Neuronal stem cell (in vitro differentiated cells): ENCODE measurements around the gene TARDBP.
"Not testable (repeated sequence)": the region's sequence is repeated elsewhere in the genome, so short reads cannot be mapped to it uniquely, and the experiment has no call there.

Experiments
- DNase-seq: peaks from one replicate; pipeline ENCODE4 v3.0.0-alpha.2; 2013; ENCODE audit warnings: low spot score
- H2AFZ ChIP-seq: one replicate; pipeline ENCODE4 v1.6.1; 2013; ENCODE audit warnings: mild to moderate bottlenecking, low read length, inconsistent platforms
- H2AK5ac ChIP-seq: 2 replicates; pipeline ENCODE4 v1.6.1; 2013; ENCODE audit warnings: low read depth, mild to moderate bottlenecking, inconsistent platforms, low read length, moderate library complexity, mixed read lengths
- H2BK120ac ChIP-seq: 2 replicates; pipeline ENCODE4 v1.6.1; 2013; ENCODE audit warnings: low read depth, mild to moderate bottlenecking, inconsistent platforms, low read length, moderate library complexity, mixed read lengths
- H2BK12ac ChIP-seq: one replicate; pipeline ENCODE4 v1.6.1; 2013; ENCODE audit warnings: low read length, inconsistent platforms
- H2BK15ac ChIP-seq: 2 replicates; pipeline ENCODE4 v1.6.1; 2013; ENCODE audit warnings: mild to moderate bottlenecking, low read length, inconsistent platforms, mixed read lengths
- H2BK5ac ChIP-seq: one replicate; pipeline ENCODE4 v1.6.1; 2013; ENCODE audit warnings: inconsistent platforms, mild to moderate bottlenecking, low read length, moderate library complexity
- H3K14ac ChIP-seq: one replicate; pipeline ENCODE4 v1.6.1; 2013; ENCODE audit warnings: low read length, inconsistent platforms
- H3K18ac ChIP-seq: 2 replicates; pipeline ENCODE4 v1.6.1; 2013; ENCODE audit warnings: low read length, inconsistent platforms
- H3K23ac ChIP-seq: 2 replicates; pipeline ENCODE4 v1.6.1; 2013; ENCODE audit warnings: low read depth, mild to moderate bottlenecking, mixed read lengths, low read length, inconsistent platforms; ENCODE audit not compliant: poor library complexity
- H3K27ac ChIP-seq: replicated peaks from 3 replicates; pipeline ENCODE4 v1.5.1; 2013; ENCODE audit warnings: low read length, inconsistent platforms
- H3K27me3 ChIP-seq, 3 experiments: 2 replicates each; pipeline ENCODE4 v1.6.1; 2013; ENCODE audit warnings: low read length in 3 of 3, mild to moderate bottlenecking in 2 of 3, inconsistent platforms in 1 of 3, low read depth in 1 of 3, mixed read lengths in 1 of 3, moderate library complexity in 1 of 3; ENCODE audit not compliant: control insufficient read depth in 3 of 3, insufficient read depth in 3 of 3
- H3K36me3 ChIP-seq, 2 donors: replicated peaks in 1 of 2; 2 replicates each; pipeline ENCODE4 v1.6.1; 2013; ENCODE audit warnings: low read length in 2 of 2; ENCODE audit not compliant: control insufficient read depth in 2 of 2, insufficient read depth in 2 of 2
- H3K4ac ChIP-seq: 2 replicates; pipeline ENCODE4 v1.6.1; 2013; ENCODE audit warnings: inconsistent platforms, mild to moderate bottlenecking, low read length, moderate library complexity
- H3K4me1 ChIP-seq, 2 donors: 1 replicate in 1 of 2; 2 replicates in 1 of 2; pipeline ENCODE4 v1.6.1; 2013; ENCODE audit warnings: low read length in 2 of 2, low read depth in 1 of 2; ENCODE audit not compliant: control insufficient read depth in 2 of 2, insufficient read depth in 1 of 2
- H3K4me2 ChIP-seq: one replicate; pipeline ENCODE4 v1.6.1; 2013; ENCODE audit warnings: mild to moderate bottlenecking, low read length, inconsistent platforms; ENCODE audit not compliant: insufficient read depth, poor library complexity, severe bottlenecking
- H3K4me3 ChIP-seq, 2 donors: 2 replicates each; pipeline ENCODE4 v1.5.1; 2013; ENCODE audit warnings: low read length in 2 of 2, mild to moderate bottlenecking in 2 of 2, inconsistent platforms in 1 of 2, moderate library complexity in 1 of 2
- H3K79me1 ChIP-seq: one replicate; pipeline ENCODE4 v1.6.1; 2013; ENCODE audit warnings: low read depth, mild to moderate bottlenecking, inconsistent platforms, low read length, moderate library complexity
- H3K9ac ChIP-seq: one replicate; pipeline ENCODE4 v1.6.1; 2013; ENCODE audit warnings: mild to moderate bottlenecking, low read depth, low read length, inconsistent platforms; ENCODE audit not compliant: poor library complexity
- H3K9me3 ChIP-seq, 2 donors: replicated peaks in 1 of 2; 2 replicates each; pipeline versions ENCODE3 to v1.6.1; 2013; ENCODE audit warnings: low read length in 2 of 2, mild to moderate bottlenecking in 2 of 2, inconsistent platforms in 1 of 2, low read depth in 1 of 2, mixed read lengths in 1 of 2, moderate library complexity in 1 of 2; ENCODE audit not compliant: control insufficient read depth in 2 of 2, insufficient read depth in 1 of 2
- H4K8ac ChIP-seq: one replicate; pipeline ENCODE4 v1.6.1; 2013; ENCODE audit warnings: low read depth, mild to moderate bottlenecking, inconsistent platforms, low read length, moderate library complexity
- H4K91ac ChIP-seq: one replicate; pipeline ENCODE4 v1.6.1; 2013; ENCODE audit warnings: low read length, low read depth, mild to moderate bottlenecking, inconsistent platforms; ENCODE audit not compliant: poor library complexity
- WGBS, 2 donors: extraction: QIAGEN DNeasy Blood & Tissue Kit; methylation state at CpG; one replicate each; pipeline ENCODE4 v1.1.7; 2013; ENCODE audit warnings: missing lambda C conversion rate in 2 of 2, mixed read lengths in 1 of 2; ENCODE audit not compliant: insufficient read length in 2 of 2, insufficient replicate concordance in 1 of 2; ENCODE audit errors: extremely low coverage in 2 of 2; 5-methylcytosine and 5-hydroxymethylcytosine counted together

The TARDBP gene

DNA sequence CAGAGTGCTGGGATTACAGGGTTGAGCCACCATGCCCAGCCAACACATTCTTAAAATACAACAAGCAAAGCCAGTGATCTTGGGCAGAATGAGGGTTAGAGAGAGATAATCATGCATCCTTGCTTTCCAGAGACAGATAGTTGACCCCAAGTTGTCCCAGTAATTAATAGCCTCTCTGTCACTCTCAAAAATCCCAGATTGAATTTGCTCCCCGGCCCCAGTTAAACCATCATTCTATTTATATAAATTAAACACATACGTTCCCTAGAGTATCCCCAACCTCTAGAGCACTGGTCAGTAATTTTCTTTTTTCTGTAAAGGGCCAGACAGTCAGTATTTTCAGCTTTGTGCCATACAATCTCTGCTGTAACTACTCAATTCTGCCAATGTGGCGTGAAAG, 16.4 kb upstream of the TARDBP start:
- Histone ChIP-seq H3K9me3 (peaks cover 0 to 2% of the 10 kb centered on the region in 2 donors), H2AK5ac (no peak overlapping the region), H3K27ac (no peak overlapping the region), H3K4ac (no peak overlapping the region), H3K18ac (no peak overlapping the region), H3K36me3 (no peaks in the 10 kb centered on the region), H2BK120ac (no peak overlapping the region), H3K4me2 (no peak overlapping the region), H3K14ac (no peak overlapping the region), H4K91ac (no peak overlapping the region), H3K4me1 (no peaks in the 10 kb centered on the region), H2AFZ (no peak overlapping the region), H3K4me3 (no peak overlapping the region), H3K9ac (no peak overlapping the region), H2BK15ac (no peak overlapping the region), H3K23ac (no peak overlapping the region), H2BK12ac (no peak overlapping the region), H3K27me3 (peaks cover 0 to 6% (median 0%) of the 10 kb centered on the region in 3 experiments), H4K8ac (no peak overlapping the region), H2BK5ac (no peak overlapping the region), H3K79me1 (no peaks in the 10 kb centered on the region)
- no peak for DNase-seq
- no CpG with 5 or more reads among the region's 3 CpGs for WGBS, 2 donors

DNA sequence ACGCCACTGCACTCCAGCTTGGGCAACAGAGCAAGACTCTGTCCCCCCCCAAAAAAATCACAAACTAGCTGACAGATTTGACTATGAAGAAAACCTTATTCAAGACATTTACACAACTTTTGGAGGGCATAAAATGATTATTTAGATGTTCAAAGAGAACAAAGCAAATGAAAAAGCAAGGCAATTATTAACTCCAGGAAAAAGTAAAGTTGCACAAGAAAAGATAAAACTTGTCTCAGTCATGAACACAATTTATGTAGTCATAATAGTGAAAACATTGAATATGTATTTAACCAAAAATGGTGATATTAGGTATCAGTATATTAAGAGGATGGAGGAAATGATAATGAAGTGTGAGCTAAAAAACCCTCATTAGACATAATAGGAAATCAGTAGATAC, 11.9 kb upstream of the TARDBP start:
- Histone ChIP-seq H2BK12ac (no peak overlapping the region), H3K9me3 (peaks cover 0 to 2% of the 10 kb centered on the region in 2 donors), H3K27ac (no peak overlapping the region), H2BK15ac (no peak overlapping the region), H4K8ac (no peak overlapping the region), H3K14ac (no peak overlapping the region), H2AFZ (no peak overlapping the region), H2AK5ac (no peak overlapping the region), H3K27me3 (no peaks in the 10 kb centered on the region), H2BK5ac (no peak overlapping the region), H4K91ac (no peak overlapping the region), H2BK120ac (no peak overlapping the region), H3K4ac (no peak overlapping the region), H3K18ac (no peak overlapping the region), H3K23ac (no peak overlapping the region), H3K79me1 (no peaks in the 10 kb centered on the region), H3K4me1 (no peaks in the 10 kb centered on the region), H3K36me3 (no peaks in the 10 kb centered on the region), H3K4me2 (no peak overlapping the region), H3K9ac (no peak overlapping the region), H3K4me3 (no peak overlapping the region)
- no CpG with 5 or more reads among the region's 1 CpG for WGBS, 2 donors
- no peak for DNase-seq

DNA sequence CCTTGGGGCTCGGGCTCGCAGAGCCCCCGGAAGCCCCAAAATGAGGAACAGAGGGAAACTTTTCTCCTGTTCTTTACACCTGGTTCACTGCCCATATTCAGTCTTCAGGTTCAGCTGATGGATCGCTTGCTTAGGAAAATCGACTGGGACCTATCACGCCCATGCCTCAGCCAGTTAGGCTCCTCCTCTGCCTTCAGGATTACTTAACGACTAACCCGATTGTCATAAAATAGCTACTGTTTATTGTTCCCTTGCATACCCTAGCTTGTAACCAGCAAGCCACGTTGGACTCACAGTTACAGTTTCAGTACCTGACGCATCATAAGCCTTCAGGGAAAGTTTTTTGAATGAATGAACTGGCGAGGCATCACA, 692 bp downstream of the TARDBP start:
- H3K14ac ChIP-seq = no peak overlapping the region
- H4K91ac ChIP-seq = no peak overlapping the region
- no peak overlapping the region for H2BK15ac ChIP-seq
- H2AK5ac ChIP-seq = peak overlapping the region; percentile 91
- H3K9ac ChIP-seq = peak overlapping the region; percentile 78
- H4K8ac ChIP-seq = no peak overlapping the region
- peaks cover 7% of the 10 kb centered on the region for H3K79me1 ChIP-seq
- H3K4ac ChIP-seq = no peak overlapping the region
- peaks cover 6 to 12% of the 10 kb centered on the region in 2 donors for H3K4me1 ChIP-seq
- no peak overlapping the region for H2BK120ac ChIP-seq
- no peaks in the 10 kb centered on the region for H3K27me3 ChIP-seq
- DNase-seq = no peak
- no peak overlapping the region for H3K18ac ChIP-seq
- peak overlapping the region; percentile 95 to 96 for H3K4me3 ChIP-seq
- no CpG with 5 or more reads among the region's 11 CpGs for WGBS, 2 donors
- no peak overlapping the region for H3K23ac ChIP-seq
- peak overlapping the region; percentile 69 for H3K4me2 ChIP-seq
- H2AFZ ChIP-seq = no peak overlapping the region
- no peaks in the 10 kb centered on the region for H3K9me3 ChIP-seq
- no peak overlapping the region for H2BK5ac ChIP-seq
- H2BK12ac ChIP-seq = no peak overlapping the region
- peaks cover 18 to 47% of the 10 kb centered on the region in 2 donors for H3K36me3 ChIP-seq
- H3K27ac ChIP-seq = no peak overlapping the region

GRCh38 chr1:11019358-11019757, 6.9 kb downstream of the TARDBP start:
- not testable (repeated sequence) for H2BK15ac ChIP-seq, H3K4ac ChIP-seq, H3K4me1 ChIP-seq, H3K4me3 ChIP-seq, H2AK5ac ChIP-seq, H4K91ac ChIP-seq, H3K14ac ChIP-seq, H3K23ac ChIP-seq, H2BK120ac ChIP-seq, DNase-seq, H3K9me3 ChIP-seq, H2AFZ ChIP-seq, H3K27me3 ChIP-seq, H2BK5ac ChIP-seq, H3K27ac ChIP-seq, H3K18ac ChIP-seq, H4K8ac ChIP-seq, H3K79me1 ChIP-seq, H3K9ac ChIP-seq, H2BK12ac ChIP-seq, H3K4me2 ChIP-seq
- H3K36me3 ChIP-seq = peaks cover 48 to 95% of the 10 kb centered on the region in 2 donors
- no CpG with 5 or more reads among the region's 8 CpGs for WGBS, 2 donors
